A673 (cell line): Measurements from ENCODE around the gene GRIN2A. TPM values are rescaled to one million over a fixed set of nuclear protein-coding genes. Genes with fewer than 3 reads are reported as not detected.

Experiments
- BruUV-seq: library from RNA; stranded (reverse); fragments of 400-500 nt; replicated peaks from 2 replicates; lab custom pipeline; 2021; lab: Mats Ljungman, UMichigan
- CTCF ChIA-PET: fragments of 300-600 bp; sonication (Branson Sonifier 250); formaldehyde crosslinking; loops from one replicate; lab custom pipeline; 2022; ENCODE audit warnings: antibody characterized with exemption; lab: Charles Lee
- POLR2A ChIA-PET: fragments of 300-600 bp; sonication (Branson Sonifier 250); formaldehyde crosslinking; loops from one replicate; lab custom pipeline; 2022; ENCODE audit warnings: antibody characterized with exemption; ENCODE audit not compliant: low non-redundant PET; lab: Charles Lee
- DNase-seq: peaks from one replicate; pipeline ENCODE4 v3.0.0-alpha.2; 2015; ENCODE audit warnings: low spot score
- H3K27ac ChIP-seq: fragments of 200-600 bp; sonication (generic); 2 replicates; pipeline ENCODE4 v1.5.1; 2016; ENCODE audit warnings: mixed run types, low read depth, mild to moderate bottlenecking, mixed read lengths, antibody characterized with exemption, low read length; ENCODE audit not compliant: poor library complexity, severe bottlenecking
- H3K27me3 ChIP-seq: fragments of 200-600 bp; sonication (generic); replicated peaks from 2 replicates; pipeline ENCODE4 v1.6.1; 2017; ENCODE audit warnings: mixed run types, low read depth, mild to moderate bottlenecking, mixed read lengths, antibody characterized with exemption, low read length; ENCODE audit not compliant: insufficient read depth, poor library complexity
- H3K36me3 ChIP-seq: fragments of 200-600 bp; sonication (generic); 2 replicates; pipeline ENCODE4 v1.6.1; 2016; ENCODE audit warnings: mixed run types, mild to moderate bottlenecking, mixed read lengths, antibody characterized with exemption, low read length; ENCODE audit not compliant: insufficient read depth, poor library complexity, severe bottlenecking
- H3K4me1 ChIP-seq: fragments of 200-600 bp; sonication (generic); 2 replicates; pipeline ENCODE4 v1.6.1; 2017; ENCODE audit warnings: mixed run types, mild to moderate bottlenecking, mixed read lengths, antibody characterized with exemption, low read length; ENCODE audit not compliant: insufficient read depth, poor library complexity, severe bottlenecking
- H3K4me3 ChIP-seq: fragments of 200-600 bp; sonication (generic); 2 replicates; pipeline ENCODE4 v1.5.1; 2016; ENCODE audit warnings: low read depth, mixed run types, mild to moderate bottlenecking, mixed read lengths, low read length; ENCODE audit not compliant: poor library complexity, severe bottlenecking
- H3K9me3 ChIP-seq: fragments of 200-600 bp; sonication (generic); 2 replicates; pipeline ENCODE4 v1.6.1; 2016; ENCODE audit warnings: mixed run types, low read depth, mild to moderate bottlenecking, mixed read lengths, antibody characterized with exemption, low read length; ENCODE audit not compliant: poor library complexity, severe bottlenecking
- CTCF ChIP-seq: fragments of 300-800, 200-600 bp; sonication (generic); conservative IDR thresholded peaks from 2 replicates; pipeline ENCODE4 v1.5.1; 2017; ENCODE audit warnings: low read depth, mild to moderate bottlenecking, antibody characterized with exemption, low read length, moderate library complexity, mixed read lengths
- EZH2 ChIP-seq: fragments of 200-600 bp; sonication (generic); IDR thresholded peaks from 2 replicates; pipeline ENCODE4 v1.6.1; 2017; ENCODE audit warnings: borderline replicate concordance, low read depth, mild to moderate bottlenecking, mixed read lengths, antibody characterized with exemption, low read length; ENCODE audit not compliant: poor library complexity, severe bottlenecking
- intact Hi-C: fragments of 100-400 bp; cut with micrococcal nuclease; formaldehyde crosslinking; loops from one replicate; pipeline ENCODE4 v1.10.0; 2022; ENCODE audit not compliant: unreplicated experiment
- total RNA-seq: library from RNA; stranded (reverse); gene quantifications from 2 replicates; pipeline ENCODE4 v1.2.3, GENCODE V29; 2021

The GRIN2A gene
- total RNA-seq, 1 experiment from 2014 or later: 1.2 TPM

GRCh38 chr16:9703731-9704130, 478.5 kb downstream of the GRIN2A start:
- no TSS peak for BruUV-seq
- Histone ChIP-seq H3K4me1 (no peaks in the 10 kb centered on the region), H3K9me3 (no peaks in the 10 kb centered on the region), H3K27me3 (peaks cover 5% of the 10 kb centered on the region), H3K27ac (no peak overlapping the region), H3K36me3 (no peaks in the 10 kb centered on the region), H3K4me3 (no peak overlapping the region)
- intact Hi-C loops: no loop called here
- no peak for DNase-seq
- POLR2A ChIA-PET: no interaction called here
- CTCF ChIA-PET: no interaction called here
- no peak for TF ChIP-seq EZH2
- no peak for TF ChIP-seq CTCF

Other genes with a start within 250 kb of the GRIN2A start
- gene ATF7IP2, start 203.6 kb upstream of the GRIN2A start, total RNA-seq: 20.9 and 21.9 TPM in 2 replicates